Endodermal cell (in vitro differentiated cells): ENCODE measurements around the gene ATOX1. TPM values are rescaled to one million over a fixed set of nuclear protein-coding genes. Genes with fewer than 3 reads are reported as not detected.

ENCODE experiments used
- DNase-seq: peaks from one replicate; pipeline ENCODE4 v3.0.0-alpha.2; 2017
- H3K27ac ChIP-seq: 2 replicates; pipeline ENCODE4 v1.5.1; 2013; ENCODE audit warnings: mild to moderate bottlenecking, low read depth, low read length, moderate library complexity
- H3K27me3 ChIP-seq: 2 replicates; pipeline ENCODE4 v1.6.1; 2013; ENCODE audit warnings: mild to moderate bottlenecking, low read length, moderate library complexity; ENCODE audit not compliant: insufficient read depth, control insufficient read depth, poor library complexity, severe bottlenecking
- H3K36me3 ChIP-seq: 2 replicates; pipeline ENCODE4 v1.7.0; 2013; ENCODE audit warnings: mild to moderate bottlenecking, low read length, moderate library complexity; ENCODE audit not compliant: control insufficient read depth, insufficient read depth
- H3K4me1 ChIP-seq: one replicate; pipeline ENCODE4 v1.7.0; 2013; ENCODE audit warnings: low read length; ENCODE audit not compliant: control insufficient read depth, insufficient read depth
- H3K4me3 ChIP-seq: 2 replicates; pipeline ENCODE4 v1.5.1; 2013; ENCODE audit warnings: mild to moderate bottlenecking, low read length, moderate library complexity
- H3K9ac ChIP-seq: 2 replicates; pipeline ENCODE4 v1.6.1; 2013; ENCODE audit warnings: mild to moderate bottlenecking, low read length, moderate library complexity; ENCODE audit not compliant: poor library complexity, severe bottlenecking; ENCODE audit errors: extremely low read depth
- H3K9me3 ChIP-seq: 2 replicates; pipeline ENCODE4 v1.6.1; 2013; ENCODE audit warnings: mild to moderate bottlenecking, low read length, moderate library complexity; ENCODE audit not compliant: control insufficient read depth
- H3K27ac Mint-ChIP-seq: 2 replicates; pipeline ENCODE4 v1.8.0; 2020; ENCODE audit warnings: mixed read lengths
- H3K27me3 Mint-ChIP-seq: 2 replicates; pipeline ENCODE4 v1.8.0; 2021; ENCODE audit warnings: mild to moderate bottlenecking, mixed read lengths; ENCODE audit not compliant: insufficient read depth
- H3K36me3 Mint-ChIP-seq: 2 replicates; pipeline ENCODE4 v1.8.0; 2020; ENCODE audit warnings: low read depth, mixed read lengths
- H3K4me1 Mint-ChIP-seq: 2 replicates; pipeline ENCODE4 v1.8.0; 2020; ENCODE audit warnings: mixed read lengths
- H3K4me3 Mint-ChIP-seq: 2 replicates; pipeline ENCODE4 v1.8.0; 2020; ENCODE audit warnings: mild to moderate bottlenecking, moderate library complexity, mixed read lengths
- H3K9me3 Mint-ChIP-seq: 2 replicates; pipeline ENCODE4 v1.8.0; 2020; ENCODE audit warnings: mild to moderate bottlenecking, mixed read lengths
- WGBS, 2 experiments: methylation state at CpG; one replicate each; pipeline versions ENCODE4 v1.1.5 to v1.1.7; 2013; ENCODE audit warnings: missing lambda C conversion rate in 2 of 2, mixed read lengths in 1 of 2; ENCODE audit not compliant: insufficient coverage in 1 of 2, insufficient read length in 1 of 2; 5-methylcytosine and 5-hydroxymethylcytosine counted together
- total RNA-seq, 2 donors: library from RNA; stranded (reverse); fragmentation: NEBNext Ultra II Directional in 1 of 2; extraction: Animal tissue kit (Norgen Biotek cat#: 25700) in 1 of 2; gene quantifications; 2 replicates in 1 of 2; 3 replicates in 1 of 2; pipeline ENCODE4 v1.2.1, GENCODE V29; 2021
- TF ChIP-seq, protein P1 (sequence below): fragments of 200-600 bp; sonication (generic); conservative IDR thresholded peaks from 2 replicates; pipeline ENCODE4 v1.5.0; 2021; ENCODE audit warnings: antibody characterized with exemption, mild to moderate bottlenecking

Gene ATOX1
- total RNA-seq, 2 donors from 2014 or later: 105 to 129 TPM

- Mint-ChIP-seq H3K4me3 (no peak overlapping the region), H3K27ac (no peak overlapping the region), H3K27me3 (no peaks in the 10 kb centered on the region)
These were observed 13.2 kb downstream of the ATOX1 start for GRCh38 chr5:151745071-151745705.

DNA sequence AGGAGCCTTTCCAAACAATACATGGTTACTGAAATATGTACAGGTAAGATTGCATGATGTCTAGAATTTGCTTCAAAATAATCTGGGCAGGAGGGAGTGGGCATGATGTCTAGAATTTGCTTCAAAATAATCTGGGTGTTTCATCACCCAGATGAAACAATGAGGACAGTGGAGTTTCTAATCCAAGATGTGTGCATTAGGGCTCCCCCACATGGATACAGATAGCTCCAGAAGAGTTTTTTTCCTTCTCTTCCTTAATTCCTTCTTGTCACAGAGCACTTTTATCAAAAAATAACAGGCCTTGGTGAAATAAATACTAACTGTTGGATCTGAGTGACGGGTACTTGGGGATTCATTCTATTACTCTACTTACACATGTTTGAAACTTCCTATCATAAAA lies 14.9 kb downstream of the ATOX1 start:
- no peak overlapping the region for H3K27ac Mint-ChIP-seq
- H3K9me3 Mint-ChIP-seq: no peaks in the 10 kb centered on the region
- peaks cover 20% of the 10 kb centered on the region for H3K36me3 ChIP-seq
- TF ChIP-seq, protein P1, sequence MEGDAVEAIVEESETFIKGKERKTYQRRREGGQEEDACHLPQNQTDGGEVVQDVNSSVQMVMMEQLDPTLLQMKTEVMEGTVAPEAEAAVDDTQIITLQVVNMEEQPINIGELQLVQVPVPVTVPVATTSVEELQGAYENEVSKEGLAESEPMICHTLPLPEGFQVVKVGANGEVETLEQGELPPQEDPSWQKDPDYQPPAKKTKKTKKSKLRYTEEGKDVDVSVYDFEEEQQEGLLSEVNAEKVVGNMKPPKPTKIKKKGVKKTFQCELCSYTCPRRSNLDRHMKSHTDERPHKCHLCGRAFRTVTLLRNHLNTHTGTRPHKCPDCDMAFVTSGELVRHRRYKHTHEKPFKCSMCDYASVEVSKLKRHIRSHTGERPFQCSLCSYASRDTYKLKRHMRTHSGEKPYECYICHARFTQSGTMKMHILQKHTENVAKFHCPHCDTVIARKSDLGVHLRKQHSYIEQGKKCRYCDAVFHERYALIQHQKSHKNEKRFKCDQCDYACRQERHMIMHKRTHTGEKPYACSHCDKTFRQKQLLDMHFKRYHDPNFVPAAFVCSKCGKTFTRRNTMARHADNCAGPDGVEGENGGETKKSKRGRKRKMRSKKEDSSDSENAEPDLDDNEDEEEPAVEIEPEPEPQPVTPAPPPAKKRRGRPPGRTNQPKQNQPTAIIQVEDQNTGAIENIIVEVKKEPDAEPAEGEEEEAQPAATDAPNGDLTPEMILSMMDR: no peak
- DNase-seq: no peak
- no peaks in the 10 kb centered on the region for H3K9me3 ChIP-seq
- peaks cover 13% of the 10 kb centered on the region for H3K36me3 Mint-ChIP-seq
- no peaks in the 10 kb centered on the region for H3K27me3 ChIP-seq
- H3K4me1 ChIP-seq: peaks cover 11% of the 10 kb centered on the region
- no peak overlapping the region for H3K4me3 Mint-ChIP-seq
- H3K9ac ChIP-seq: no peak overlapping the region
- no peak overlapping the region for H3K4me3 ChIP-seq
- WGBS, 2 experiments: 89% methylated on average over 1 of the region's 1 CpG; no CpG with 5 or more reads in 1 of the 2 experiments
- H3K4me1 Mint-ChIP-seq: peaks cover 11% of the 10 kb centered on the region
- H3K27me3 Mint-ChIP-seq: no peaks in the 10 kb centered on the region
- H3K27ac ChIP-seq: no peak overlapping the region

More at GRCh38 chr5:151745071-151745705, 13.2 kb downstream of the ATOX1 start:
- H3K9me3 ChIP-seq: no peaks in the 10 kb centered on the region
- no peak overlapping the region for H3K9ac ChIP-seq
- H3K36me3 ChIP-seq: peaks cover 20% of the 10 kb centered on the region
- no peak for DNase-seq
- TF ChIP-seq, protein P1: no peak
- Mint-ChIP-seq H3K4me1 (peaks cover 4% of the 10 kb centered on the region), H3K9me3 (no peaks in the 10 kb centered on the region), H3K36me3 (peaks cover 17% of the 10 kb centered on the region)
- H3K4me3 ChIP-seq: no peak overlapping the region
- H3K27ac ChIP-seq: no peak overlapping the region
- 88 to 90% methylated on average over 7 of the region's 7 CpGs for WGBS, 2 experiments
- no peaks in the 10 kb centered on the region for H3K27me3 ChIP-seq
- H3K4me1 ChIP-seq: peaks cover 4% of the 10 kb centered on the region

DNA sequence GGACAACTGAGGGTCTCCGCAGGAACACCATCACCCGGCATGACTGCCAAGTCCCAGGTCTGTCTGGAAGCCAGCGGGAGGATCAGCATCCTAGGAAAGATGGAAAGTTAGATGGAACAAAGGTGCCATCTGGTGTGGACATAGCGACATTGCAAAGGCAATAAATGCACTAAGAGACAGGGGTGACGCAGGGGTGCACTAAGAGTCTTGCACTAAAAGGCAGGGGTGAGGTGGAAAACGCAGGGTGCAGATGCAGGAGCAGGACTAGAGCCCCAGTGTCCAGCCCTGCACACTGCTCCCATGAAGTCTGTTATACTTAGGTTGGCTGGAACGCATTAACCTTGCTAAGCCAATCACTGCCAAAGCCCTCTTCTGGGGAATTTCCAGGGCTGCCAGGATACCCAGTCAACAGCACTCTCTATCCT lies 15.5 kb downstream of the ATOX1 start:
- H3K4me3 ChIP-seq: no peak overlapping the region
- no peak overlapping the region for H3K27ac Mint-ChIP-seq

More for the DNA sequence above, 15.5 kb downstream of the ATOX1 start:
- DNase-seq: peak; percentile 86
- 46 to 63% methylated on average over 6 to 7 of the region's 7 CpGs for WGBS, 2 experiments
- Histone ChIP-seq H3K27me3 (no peaks in the 10 kb centered on the region), H3K4me1 (peaks cover 11% of the 10 kb centered on the region), H3K9ac (no peak overlapping the region), H3K36me3 (peaks cover 20% of the 10 kb centered on the region), H3K27ac (no peak overlapping the region), H3K9me3 (no peaks in the 10 kb centered on the region)
- Mint-ChIP-seq H3K27me3 (no peaks in the 10 kb centered on the region), H3K4me3 (no peak overlapping the region), H3K36me3 (peaks cover 13% of the 10 kb centered on the region), H3K9me3 (no peaks in the 10 kb centered on the region), H3K4me1 (peaks cover 11% of the 10 kb centered on the region)
- TF ChIP-seq, protein P1: peak; percentile 86
